T-helper 1 cell (primary cell): Measurements from ENCODE around the gene MVB12B.
"Not testable (repeated sequence)": the region's sequence is repeated elsewhere in the genome, so short reads cannot be mapped to it uniquely, and the experiment has no call there.

Source experiments
- DNase-seq, 5 donors: peaks; one replicate each; pipeline ENCODE4 v3.0.0-alpha.2; 2012 to 2020

Gene MVB12B

DNA sequence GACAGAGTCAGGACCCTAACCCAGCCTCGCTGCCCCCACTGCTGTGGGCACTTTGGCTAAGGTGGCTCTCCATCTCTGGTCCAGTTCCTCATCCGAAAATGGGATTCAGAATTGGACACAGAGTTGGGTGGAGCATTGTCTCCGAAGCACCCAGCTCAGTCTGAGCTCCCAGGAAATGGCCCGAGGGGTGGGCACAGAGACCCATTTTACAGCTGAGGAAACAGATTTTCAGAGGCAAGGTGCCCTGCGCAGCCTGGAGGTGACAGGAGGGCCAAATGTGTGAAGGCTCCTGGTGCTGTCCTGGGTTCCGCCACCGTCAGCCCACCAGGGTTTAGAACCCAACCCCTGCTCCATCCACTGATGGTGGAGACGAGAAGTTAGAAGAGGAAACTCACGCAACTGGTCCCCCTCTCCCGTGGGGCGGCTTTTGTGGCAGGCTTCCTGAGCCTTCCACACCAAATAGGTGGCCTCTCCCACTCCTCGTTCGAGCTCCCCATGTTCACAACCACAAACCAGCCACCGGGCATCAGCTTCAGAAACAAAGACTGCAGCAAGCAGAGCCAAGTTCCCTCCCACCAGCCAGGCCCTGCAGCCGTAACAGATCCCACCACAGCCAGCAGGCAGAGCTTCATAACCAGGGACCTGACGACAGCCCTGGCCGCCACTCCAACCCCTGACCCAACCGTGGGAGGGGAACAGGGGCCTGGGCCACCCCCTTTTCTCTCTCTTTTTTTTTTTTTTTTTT lies 196.2 kb downstream of the MVB12B start:
- DNase-seq: no peak

DNA sequence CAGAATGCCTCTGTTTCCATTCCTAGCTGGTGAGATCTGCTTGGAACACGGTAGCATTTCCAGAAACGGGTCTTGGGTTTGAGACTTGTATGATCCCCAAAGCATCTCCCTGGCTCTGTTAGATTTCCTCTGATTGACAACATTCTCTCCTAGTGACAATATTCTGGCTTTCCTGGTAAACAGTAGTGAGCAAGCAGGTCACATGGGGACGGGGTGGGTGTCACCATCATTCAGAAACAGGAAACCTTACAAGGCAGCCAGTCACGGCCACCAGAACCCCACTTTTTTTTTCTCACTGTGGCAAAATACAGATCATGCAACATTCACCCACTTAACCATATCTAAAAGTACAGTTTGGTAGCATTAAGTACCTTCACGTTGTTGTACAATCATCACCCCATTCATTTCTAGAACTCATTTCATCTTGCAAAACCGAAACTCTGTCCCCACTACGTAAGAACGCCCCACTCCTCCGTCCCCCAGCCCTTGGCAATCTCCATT lies 197.0 kb downstream of the MVB12B start:
- peak in 1 of 5 donors; percentile 43 for DNase-seq

DNA sequence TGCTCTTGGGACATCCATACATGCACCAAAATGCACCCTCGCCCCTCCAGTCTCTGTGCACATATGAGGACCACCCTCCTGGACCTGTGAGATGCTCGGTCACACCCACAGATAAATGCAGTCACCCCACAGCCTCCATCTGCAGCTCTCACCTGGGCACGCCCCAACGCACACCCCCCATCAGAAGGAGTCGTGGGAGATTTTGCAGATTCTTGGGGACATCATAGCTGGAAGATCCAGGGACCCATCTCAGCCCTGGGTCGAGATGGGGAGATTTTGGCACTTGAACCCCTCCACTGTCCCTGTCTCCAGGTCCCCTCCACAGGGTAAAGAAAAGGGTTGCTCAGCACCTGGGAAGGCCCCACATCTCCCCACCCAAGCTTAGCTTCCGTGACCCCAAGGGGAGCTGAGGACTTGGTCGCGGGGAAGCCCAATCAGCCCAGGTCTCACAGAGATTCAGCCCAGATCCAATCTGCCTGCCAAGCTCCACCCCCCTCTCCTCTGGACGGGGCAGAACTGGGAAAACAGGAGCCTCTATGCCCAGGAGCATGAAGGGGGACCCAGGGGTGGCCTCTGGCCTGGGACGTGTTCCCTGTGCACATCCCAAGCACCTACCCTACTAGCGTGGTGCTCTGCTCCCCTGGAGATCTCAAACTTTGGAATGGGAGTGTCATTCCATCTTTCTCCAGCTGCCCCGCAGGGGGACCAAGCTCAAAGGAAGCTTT lies 197.9 kb downstream of the MVB12B start:
- DNase-seq: no peak

DNA sequence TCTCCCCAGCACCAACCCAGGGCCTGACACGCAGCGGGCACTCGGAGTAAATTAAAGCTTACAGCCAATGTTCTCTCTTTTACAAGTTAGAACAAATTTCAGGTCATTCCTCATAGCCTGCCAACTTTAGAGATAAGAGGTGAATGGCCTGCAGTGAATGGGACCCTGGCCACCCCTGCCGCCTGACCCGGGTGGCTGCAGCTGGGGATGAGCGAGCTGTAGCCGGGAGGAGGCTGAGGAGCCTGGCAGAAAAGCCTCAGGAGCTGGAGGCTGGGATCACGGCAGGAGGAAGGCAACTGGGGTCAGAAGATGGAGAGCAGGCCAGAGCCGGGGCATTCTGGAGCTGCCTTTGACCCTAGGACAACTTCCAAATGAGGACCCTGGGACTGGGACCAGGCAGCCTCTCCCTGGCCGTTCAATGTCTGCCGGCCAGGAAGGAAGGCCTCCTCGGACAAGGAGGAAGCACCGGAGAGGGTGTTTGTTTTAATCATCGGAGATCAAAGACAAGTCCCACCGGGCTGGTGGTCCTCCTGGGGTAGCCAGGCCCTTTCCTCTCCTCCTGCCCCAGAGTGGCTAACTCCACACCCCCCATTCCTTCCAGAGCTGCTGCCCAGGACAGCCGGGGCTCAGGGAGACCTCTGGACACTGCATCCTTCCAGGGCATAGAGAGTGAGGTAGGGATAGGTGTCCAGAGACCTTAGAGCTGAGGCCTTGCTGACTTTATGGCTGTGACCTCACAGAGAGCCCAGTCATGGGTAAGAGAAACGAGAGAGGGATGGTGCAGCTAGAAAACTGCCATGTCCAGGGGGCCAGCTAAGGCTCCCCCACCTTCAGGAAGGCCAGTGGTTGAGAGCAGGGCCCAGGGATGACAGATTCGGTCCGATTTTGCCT lies 199.8 kb downstream of the MVB12B start:
- DNase-seq: no peak

DNA sequence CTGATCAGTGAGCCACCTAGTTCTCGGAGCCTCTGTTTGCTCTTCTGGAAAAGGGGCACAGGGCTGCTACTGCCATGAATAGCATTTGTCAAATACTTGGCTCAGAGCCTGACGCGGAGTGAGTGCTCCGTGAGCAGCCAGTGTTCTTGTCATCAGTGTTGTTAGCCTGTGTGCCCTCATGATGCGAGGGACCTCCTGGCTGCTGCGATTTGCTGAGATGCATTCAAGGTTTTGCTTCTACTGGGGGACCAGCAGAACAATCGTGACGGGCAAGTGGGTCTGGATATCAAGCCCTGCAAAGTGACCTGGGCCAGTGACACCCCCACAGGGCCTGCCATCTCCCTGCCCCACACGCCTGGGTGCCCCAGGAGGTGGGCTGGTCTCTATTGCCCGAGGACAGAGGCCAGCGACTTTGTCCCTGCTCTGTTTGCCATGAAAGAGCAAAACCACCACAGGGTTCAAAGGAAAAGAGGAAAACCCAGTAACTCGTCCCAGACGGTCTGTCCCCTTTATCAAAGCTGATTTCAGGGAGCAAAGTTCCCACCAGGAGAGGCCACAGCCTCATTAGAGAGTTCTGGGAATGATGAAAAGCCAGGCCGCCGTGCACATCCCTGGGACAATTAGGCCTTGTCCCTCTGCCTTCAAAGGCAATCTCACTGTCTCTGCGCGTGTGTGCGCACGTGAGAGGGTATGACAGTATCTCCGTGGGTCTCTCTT lies 200.6 kb downstream of the MVB12B start:
- no peak for DNase-seq

DNA sequence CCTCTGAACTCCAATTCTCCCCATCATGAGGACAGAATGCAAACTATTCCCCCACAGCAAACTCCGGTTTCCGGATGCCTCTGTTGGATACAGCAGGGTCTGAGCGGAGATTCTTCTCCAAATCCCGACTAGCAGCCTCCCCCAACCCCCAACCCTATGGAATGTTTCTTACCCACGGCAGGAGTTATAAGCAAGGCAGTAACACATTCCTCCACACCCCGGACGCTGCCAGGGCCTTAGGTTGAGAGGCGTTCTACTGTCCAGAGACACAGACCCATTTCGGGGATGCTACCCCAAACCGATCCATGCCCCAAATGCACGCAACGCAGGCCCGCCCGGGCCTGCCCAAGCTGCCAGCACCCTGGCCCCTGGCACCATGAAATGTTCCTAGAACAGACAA lies 201.5 kb downstream of the MVB12B start:
- no peak for DNase-seq

DNA sequence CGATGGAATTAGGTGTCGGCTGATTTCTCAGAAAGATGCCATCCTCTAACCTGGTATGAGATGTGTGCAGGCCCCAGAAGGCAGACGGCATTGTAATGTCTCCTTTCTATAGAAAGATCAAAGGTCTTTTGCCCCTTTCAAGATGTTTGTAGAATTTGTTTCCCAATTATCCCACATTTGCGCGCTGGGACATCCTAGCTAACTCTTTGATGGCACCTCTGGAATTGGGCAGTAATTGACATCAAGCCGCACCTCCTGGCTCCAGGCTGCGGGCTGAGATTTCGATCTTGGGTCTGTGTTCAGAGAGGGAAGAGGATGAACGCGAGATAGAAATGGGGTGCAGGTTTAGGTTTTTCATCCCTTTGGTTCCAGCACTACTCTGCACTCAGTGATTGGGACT lies 202.3 kb downstream of the MVB12B start:
- no peak for DNase-seq

DNA sequence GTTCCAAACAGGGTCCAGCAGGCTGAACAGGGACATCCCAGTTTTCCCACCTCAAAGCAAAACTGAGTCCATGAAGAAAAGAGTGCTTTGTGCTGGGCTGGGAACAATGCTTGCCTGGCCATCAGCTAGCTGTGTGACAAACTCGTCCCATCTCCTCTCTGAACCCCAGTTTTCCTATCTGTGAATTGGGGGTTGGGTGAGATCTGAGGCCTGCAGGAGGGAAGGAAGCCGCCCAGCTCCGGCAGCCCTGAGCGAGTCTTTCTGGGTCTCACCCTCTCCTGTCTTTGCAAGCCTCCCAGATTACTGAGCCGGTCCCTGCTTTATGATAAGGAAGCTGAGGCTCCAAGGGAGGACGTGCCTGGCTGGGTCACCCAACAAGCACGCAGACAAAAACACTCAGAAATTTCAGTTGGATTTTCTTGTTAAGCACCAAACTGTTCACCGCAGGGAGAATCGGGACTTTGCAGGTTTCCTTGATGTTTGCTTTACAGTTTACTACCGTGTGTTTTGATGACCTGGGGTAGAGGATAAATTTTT lies 204.5 kb downstream of the MVB12B start:
- DNase-seq: no peak

DNA sequence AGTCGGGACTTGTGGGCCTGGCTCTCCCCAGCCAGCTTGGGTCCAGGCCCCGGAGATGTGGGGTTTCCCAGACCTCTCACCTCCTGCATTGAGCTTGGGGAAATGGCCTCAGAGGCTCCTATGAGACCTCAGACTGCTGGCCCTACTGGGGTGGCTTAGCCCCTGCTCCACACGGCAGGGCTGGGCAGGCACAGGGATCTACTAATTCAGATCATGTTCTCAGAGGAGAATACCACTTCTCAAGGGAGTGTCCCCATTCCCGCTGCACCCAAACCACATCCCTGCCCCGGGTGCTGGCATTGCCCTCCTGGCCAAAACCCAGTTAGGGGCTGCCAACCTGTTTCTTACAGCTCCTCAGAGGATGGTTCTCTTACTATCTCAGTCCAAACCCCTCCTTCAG lies 205.0 kb downstream of the MVB12B start:
- DNase-seq: no peak

DNA sequence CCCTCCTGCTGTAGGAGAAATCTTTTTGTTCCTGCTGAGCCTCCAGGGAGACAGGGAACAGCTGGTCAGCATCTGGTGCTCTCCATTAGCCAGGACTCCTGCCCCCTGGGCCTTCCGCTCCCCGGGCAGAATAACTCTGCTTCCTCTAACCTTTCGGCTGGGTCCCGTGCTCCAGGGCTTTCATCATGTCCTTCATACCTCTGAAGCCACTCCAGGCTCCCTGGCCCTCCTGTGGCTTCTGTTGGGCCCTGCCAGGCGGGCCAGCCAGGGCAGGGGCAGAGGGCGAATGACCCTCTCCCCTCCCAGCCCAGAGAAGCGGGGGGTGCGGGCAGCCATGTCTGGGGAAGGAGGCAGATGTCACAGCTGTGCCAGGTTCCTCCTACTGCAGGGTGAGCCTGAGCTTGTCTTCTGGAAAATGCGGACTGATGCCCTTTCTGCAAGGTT lies 205.4 kb downstream of the MVB12B start:
- DNase-seq: no peak

DNA sequence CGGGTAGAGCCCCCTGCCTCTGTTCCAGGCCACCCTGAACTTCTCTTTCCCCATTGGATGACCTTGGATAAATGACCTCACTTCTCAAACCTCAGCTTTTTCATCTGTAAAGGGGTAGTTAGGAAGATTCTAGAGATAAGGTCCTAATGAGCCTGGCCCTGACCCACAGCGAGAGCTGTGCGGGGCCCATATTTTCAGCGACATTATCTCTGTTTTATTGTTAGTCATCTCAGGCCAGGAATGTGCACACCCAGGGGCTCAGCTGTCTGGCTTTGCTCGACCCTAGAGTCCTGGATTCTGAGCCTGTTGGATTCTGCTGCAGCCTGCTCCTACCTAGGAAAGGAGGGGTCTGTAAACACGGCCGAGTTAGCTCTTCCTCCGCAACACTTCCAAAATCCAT lies 205.9 kb downstream of the MVB12B start:
- no peak for DNase-seq

DNA sequence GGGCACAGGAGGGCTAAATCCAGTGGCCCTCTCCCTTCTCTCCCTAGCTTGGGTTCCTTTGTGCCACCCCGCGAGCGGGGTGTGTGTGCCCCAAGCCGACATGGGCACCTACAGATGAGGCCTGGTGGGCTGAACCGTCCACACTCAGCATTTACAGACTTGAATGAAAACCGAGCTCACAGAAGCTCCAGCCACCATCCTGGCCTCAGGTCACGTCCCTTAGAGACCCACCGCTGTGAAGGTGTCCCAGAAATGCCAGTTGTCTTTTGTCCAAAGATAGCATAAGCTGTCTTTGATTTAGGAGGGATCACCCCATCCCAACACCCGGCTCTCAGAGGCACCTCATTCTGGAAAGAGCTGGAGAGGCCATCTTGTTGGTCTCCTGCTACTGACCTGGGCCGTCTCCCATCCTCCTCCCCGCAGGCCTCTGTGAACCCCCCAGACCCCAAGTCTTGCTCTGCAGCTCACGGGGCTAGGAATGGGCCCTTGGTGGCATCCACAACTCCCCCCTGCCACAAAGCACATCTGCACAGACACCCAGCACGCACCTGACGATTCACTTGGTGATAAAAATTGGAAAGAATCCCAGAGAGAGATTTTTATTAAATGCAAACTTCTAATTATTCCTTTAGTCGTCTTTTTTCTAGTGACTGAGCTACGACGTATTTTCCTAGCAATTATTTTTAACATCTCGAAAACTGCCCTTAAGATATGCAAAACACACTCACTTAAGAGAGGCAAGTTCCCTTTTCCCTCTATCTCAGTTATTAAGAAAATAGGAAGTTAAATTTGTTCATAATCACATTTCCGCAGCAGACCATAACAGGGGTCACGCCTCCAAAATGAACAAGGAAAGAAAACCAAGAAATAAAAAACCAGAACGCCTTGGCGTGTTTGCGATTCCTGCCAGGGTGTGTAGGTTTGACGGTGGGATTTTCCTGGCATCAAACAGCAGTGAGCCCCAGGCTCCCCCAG lies 206.6 kb downstream of the MVB12B start:
- DNase-seq: no peak

DNA sequence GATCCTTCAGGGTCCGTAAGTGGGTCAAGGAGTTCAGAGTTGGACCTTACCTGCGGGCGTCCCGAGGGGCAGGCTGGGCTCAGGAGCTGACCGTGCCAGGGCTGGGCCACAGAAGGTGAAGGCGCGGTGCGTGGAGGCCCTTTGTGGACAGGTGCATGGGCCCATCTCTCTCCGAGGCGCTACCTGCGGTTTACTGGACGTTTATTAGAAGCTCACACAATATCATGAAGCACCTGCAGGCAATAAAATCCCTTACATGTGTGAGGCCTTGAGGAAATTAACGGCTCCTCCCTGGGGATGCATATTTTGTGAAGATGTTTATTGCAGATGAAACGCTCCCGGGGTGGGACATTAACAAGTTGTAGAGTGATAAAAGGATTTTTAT lies 207.3 kb downstream of the MVB12B start:
- no peak for DNase-seq

DNA sequence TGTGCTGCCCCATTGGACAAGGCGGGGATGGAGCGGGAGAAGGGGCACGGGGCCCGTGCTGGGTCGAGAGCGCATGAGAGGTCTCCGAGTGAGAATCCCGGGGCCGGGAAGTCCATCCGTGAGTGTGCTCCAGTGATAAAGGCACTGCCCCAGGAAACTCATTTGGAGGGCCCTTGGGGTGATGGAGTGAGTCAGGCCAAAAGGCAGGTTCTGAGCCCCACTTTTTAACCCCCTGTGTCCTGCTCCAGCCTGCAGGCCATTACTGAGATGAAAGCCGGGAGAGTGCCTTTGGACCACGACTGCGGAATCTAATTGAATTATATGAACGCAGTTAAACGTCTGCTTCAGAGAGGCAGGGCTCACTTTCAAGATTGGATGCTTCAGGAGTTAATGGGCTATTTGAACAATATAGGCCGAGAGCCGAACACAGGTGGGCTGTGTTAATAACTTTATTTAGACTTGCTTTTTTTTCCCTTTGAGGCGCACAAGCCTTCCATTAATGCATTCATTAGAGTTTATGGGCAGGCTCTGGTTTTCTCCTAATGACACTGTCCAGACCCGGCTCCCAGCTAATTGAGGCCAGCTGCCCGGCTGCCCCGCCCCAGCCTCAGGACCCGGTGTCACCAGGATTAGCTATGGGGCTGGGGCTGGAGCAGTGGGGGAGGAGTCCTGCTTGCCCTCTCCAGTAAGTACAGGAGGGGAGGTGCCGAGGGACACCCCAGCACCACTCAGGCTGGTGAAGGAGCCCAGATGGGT lies 208.0 kb downstream of the MVB12B start:
- no peak for DNase-seq

DNA sequence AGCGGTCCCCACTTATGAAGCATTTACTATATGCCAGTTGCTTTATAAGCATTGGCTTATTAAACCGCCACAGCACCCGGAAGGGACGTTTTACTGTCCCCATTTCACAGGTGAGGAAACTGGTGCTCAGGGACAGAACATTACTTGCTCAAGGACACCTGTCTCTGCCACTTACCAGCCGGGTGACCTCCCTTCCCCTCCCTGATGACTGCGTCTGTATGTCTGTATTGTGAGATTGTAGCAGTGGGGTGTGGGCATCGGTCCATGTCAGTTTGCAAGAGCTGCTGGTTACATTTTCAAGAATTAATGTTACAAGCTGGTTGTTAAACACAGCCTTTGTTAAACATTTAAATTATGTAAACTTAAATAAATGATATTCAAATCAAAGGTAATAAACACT lies 209.5 kb downstream of the MVB12B start:
- no peak for DNase-seq

DNA sequence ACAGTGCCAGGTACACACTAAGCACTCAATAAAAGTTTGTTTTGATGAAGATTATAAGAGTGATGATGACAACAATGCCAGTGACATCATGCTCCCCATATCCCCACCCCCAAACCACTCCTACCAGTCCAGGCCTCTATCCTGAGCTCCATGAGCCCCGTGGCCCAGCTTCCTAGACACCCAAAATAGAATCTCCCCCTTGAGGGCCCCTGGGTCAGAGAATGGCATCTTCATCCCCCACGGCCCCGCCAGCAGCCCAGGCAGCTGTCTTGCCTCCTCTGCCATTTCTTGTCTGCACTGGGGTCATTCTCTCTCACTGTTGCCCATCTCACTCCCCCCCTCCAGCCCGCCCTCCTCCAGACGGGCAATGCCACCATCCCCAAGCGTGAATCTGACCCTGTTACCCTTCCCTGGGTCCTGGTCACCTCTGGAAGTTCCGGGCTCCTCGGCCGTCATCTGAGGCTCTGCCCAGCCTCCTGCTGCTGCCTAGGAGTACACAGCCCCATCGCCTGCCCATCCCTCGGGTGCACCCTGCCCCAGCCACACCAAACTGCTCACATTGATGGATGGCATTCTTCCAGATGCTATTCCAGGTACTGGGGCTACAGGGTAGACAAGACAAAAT lies 210.3 kb downstream of the MVB12B start:
- no peak for DNase-seq

DNA sequence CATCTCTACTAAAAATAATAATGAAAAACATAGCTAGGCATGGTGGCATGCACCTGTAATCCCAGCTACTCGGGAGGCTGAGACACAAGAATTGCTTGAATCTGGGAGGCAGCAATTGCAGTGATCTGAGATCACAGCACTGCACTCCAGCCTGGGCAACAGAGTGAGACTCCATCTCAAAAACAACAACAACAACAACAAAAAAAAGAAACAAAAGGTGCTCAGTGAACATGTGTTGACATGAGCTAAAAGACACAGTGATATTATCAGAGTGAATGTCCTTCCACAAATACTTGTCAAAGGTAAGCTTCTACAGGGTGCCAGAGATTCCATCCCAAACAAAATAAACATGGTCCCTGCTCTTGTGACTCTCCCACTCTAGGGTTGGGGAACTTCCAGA lies 211.9 kb downstream of the MVB12B start:
- no peak for DNase-seq

DNA sequence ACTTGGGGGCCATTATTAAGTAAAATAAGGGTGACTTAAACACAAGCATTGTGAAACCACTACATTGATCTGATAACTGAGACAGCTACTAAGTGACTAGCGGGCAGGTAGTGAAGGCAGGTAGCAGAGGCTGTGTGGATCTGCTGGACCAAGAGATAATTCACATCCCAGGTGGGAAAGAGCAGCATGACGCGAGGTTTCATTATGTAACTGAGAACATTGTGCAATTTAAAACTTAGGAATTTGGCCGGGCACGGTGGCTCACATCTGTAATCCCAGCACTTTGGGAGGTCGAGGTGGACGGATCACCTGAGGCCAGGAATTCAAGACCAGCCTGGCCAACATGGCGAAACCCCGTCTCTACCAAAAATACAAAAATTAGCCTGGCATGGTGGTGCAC lies 213.8 kb downstream of the MVB12B start:
- not testable (repeated sequence) for DNase-seq

DNA sequence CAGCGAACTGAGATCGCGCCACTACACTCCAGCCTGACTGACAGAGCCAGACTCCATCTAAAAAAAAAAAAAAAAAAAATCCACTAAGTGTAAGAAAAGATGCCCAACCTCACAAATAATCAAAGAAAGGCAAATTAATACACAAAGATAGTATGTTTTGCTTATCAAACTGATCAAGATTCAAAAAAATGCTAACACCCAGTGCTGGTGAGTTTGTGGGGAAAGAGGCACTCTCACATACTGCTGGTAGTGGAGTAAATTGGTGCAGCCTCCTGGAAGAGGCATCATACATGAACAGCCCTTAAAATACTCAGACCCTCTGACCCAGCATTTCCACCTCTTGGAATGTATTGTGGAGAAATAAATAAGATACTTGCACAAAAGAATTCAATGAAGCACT lies 216.9 kb downstream of the MVB12B start:
- no peak for DNase-seq

DNA sequence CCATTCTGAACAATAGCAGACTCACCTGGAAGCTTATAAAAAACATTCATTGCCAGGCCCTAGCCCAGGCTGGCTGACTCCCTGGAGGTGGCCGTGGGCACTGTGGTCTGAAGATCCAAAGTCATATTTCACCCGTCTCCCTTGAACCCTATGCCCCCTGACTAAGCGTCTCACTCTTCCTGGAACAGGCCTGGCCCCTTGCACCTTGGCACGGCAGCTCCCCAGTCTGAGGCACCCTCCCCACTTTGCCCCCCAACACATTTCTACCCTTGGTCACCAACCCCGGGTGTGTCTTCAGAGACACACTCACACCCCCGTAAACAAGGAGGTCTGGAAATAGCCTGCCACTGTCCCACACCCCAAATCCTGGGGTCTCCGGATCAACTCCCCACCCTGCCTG lies 218.5 kb downstream of the MVB12B start:
- DNase-seq: no peak
